H9 (cell line): ENCODE results near the gene DPH7. TPM values are rescaled to one million over a fixed set of nuclear protein-coding genes. Genes with fewer than 3 reads are reported as not detected.

Experiments used
- DNase-seq: peaks from one replicate; pipeline ENCODE4 v3.0.0-alpha.2; 2017
- H2AFZ ChIP-seq: one replicate; pipeline ENCODE4 v1.6.1; 2013; ENCODE audit warnings: mild to moderate bottlenecking, low read length, control low read depth, moderate library complexity
- H2AK5ac ChIP-seq: 2 replicates; pipeline ENCODE4 v1.6.1; 2013; ENCODE audit warnings: low read length, control low read depth, mixed read lengths; ENCODE audit not compliant: insufficient read length
- H2BK120ac ChIP-seq: one replicate; pipeline ENCODE4 v1.6.1; 2013; ENCODE audit warnings: low read depth, mild to moderate bottlenecking, low read length, control low read depth, inconsistent platforms; ENCODE audit not compliant: poor library complexity, severe bottlenecking
- H2BK12ac ChIP-seq: 2 replicates; pipeline ENCODE4 v1.6.1; 2013; ENCODE audit warnings: low read length, control low read depth, mixed read lengths, low read depth; ENCODE audit not compliant: insufficient read length
- H2BK15ac ChIP-seq: 2 replicates; pipeline ENCODE4 v1.6.1; 2013; ENCODE audit warnings: low read depth, low read length, control low read depth
- H2BK20ac ChIP-seq: one replicate; pipeline ENCODE4 v1.6.1; 2013; ENCODE audit warnings: low read depth, mild to moderate bottlenecking, low read length, control low read depth, inconsistent platforms; ENCODE audit not compliant: poor library complexity, severe bottlenecking
- H2BK5ac ChIP-seq: 2 replicates; pipeline ENCODE4 v1.6.1; 2013; ENCODE audit warnings: low read length, control low read depth, mixed read lengths; ENCODE audit not compliant: insufficient read length
- H3K14ac ChIP-seq: 2 replicates; pipeline ENCODE4 v1.6.1; 2013; ENCODE audit warnings: low read length, control low read depth; ENCODE audit not compliant: insufficient read depth
- H3K18ac ChIP-seq: 2 replicates; pipeline ENCODE4 v1.6.1; 2013; ENCODE audit warnings: low read depth, mild to moderate bottlenecking, mixed read lengths, low read length, control low read depth; ENCODE audit not compliant: insufficient read length
- H3K23ac ChIP-seq: 2 replicates; pipeline ENCODE4 v1.6.1; 2013; ENCODE audit warnings: low read length, control low read depth, mixed read lengths, low read depth; ENCODE audit not compliant: insufficient read length
- H3K23me2 ChIP-seq: 2 replicates; pipeline ENCODE4 v1.6.1; 2013; ENCODE audit warnings: low read depth, mild to moderate bottlenecking, mixed read lengths, low read length, control low read depth; ENCODE audit not compliant: insufficient read length, poor library complexity, severe bottlenecking
- H3K27ac ChIP-seq: 2 replicates; pipeline ENCODE4 v1.5.1; 2013; ENCODE audit warnings: low read length, control low read depth, mixed read lengths, low read depth; ENCODE audit not compliant: insufficient read length
- H3K27me3 ChIP-seq: 2 replicates; pipeline ENCODE4 v1.6.1; 2013; ENCODE audit warnings: low read length, control low read depth, inconsistent platforms; ENCODE audit not compliant: insufficient read depth
- H3K4ac ChIP-seq: 2 replicates; pipeline ENCODE4 v1.6.1; 2013; ENCODE audit warnings: low read depth, mild to moderate bottlenecking, control low read depth, inconsistent platforms, low read length, moderate library complexity
- H3K4me1 ChIP-seq: 2 replicates; pipeline ENCODE4 v1.6.1; 2013; ENCODE audit warnings: low read length, control low read depth, inconsistent platforms; ENCODE audit not compliant: insufficient read depth
- H3K4me2 ChIP-seq: 2 replicates; pipeline ENCODE4 v1.6.1; 2013; ENCODE audit warnings: low read length, control low read depth, mixed read lengths; ENCODE audit not compliant: insufficient read length, insufficient read depth
- H3K56ac ChIP-seq: 2 replicates; pipeline ENCODE4 v1.6.1; 2013; ENCODE audit warnings: low read depth, mild to moderate bottlenecking, mixed read lengths, low read length, control low read depth; ENCODE audit not compliant: insufficient read length
- H3K79me1 ChIP-seq: 2 replicates; pipeline ENCODE4 v1.6.1; 2013; ENCODE audit warnings: low read depth, mild to moderate bottlenecking, moderate library complexity, low read length, control low read depth, inconsistent platforms; ENCODE audit not compliant: insufficient read depth, poor library complexity, severe bottlenecking
- H3K79me2 ChIP-seq: 2 replicates; pipeline ENCODE4 v1.6.1; 2013; ENCODE audit warnings: low read length, control low read depth, inconsistent platforms; ENCODE audit not compliant: insufficient read depth
- H3K9ac ChIP-seq: 2 replicates; pipeline ENCODE4 v1.6.1; 2013; ENCODE audit warnings: low read length, control low read depth, mixed read lengths; ENCODE audit not compliant: insufficient read length; ENCODE audit errors: extremely low read depth
- H3K9me3 ChIP-seq: one replicate; pipeline ENCODE4 v1.6.1; 2013; ENCODE audit warnings: low read depth, low read length, inconsistent platforms; ENCODE audit not compliant: control insufficient read depth
- H3T11ph ChIP-seq: one replicate; pipeline ENCODE4 v1.6.1; 2013; ENCODE audit warnings: mild to moderate bottlenecking, low read length, control low read depth, inconsistent platforms
- H4K20me1 ChIP-seq: one replicate; pipeline ENCODE4 v1.6.1; 2013; ENCODE audit not compliant: control insufficient read depth, insufficient read length, insufficient read depth
- H4K5ac ChIP-seq: 2 replicates; pipeline ENCODE4 v1.6.1; 2013; ENCODE audit warnings: low read depth, mild to moderate bottlenecking, mixed read lengths, low read length, control low read depth; ENCODE audit not compliant: insufficient read length
- H4K8ac ChIP-seq: replicated peaks from 2 replicates; pipeline ENCODE4 v1.6.1; 2013; ENCODE audit warnings: low read length, control low read depth, mixed read lengths, low read depth; ENCODE audit not compliant: insufficient read length
- H4K91ac ChIP-seq: 2 replicates; pipeline ENCODE4 v1.6.1; 2013; ENCODE audit warnings: low read depth, mild to moderate bottlenecking, moderate library complexity, mixed read lengths, low read length, control low read depth; ENCODE audit not compliant: insufficient read length
- H3K27ac Mint-ChIP-seq, 3 experiments: 2 replicates in 2 of 3; 3 replicates in 1 of 3; pipeline ENCODE4 v1.8.0; 2020 to 2021; ENCODE audit warnings: mixed read lengths in 3 of 3, mild to moderate bottlenecking in 1 of 3, moderate library complexity in 1 of 3
- H3K27me3 Mint-ChIP-seq: 2 replicates; pipeline ENCODE4 v1.8.0; 2021; ENCODE audit warnings: low read depth, mild to moderate bottlenecking, moderate library complexity, mixed read lengths
- H3K36me3 Mint-ChIP-seq, 3 experiments: 2 replicates in 2 of 3; 3 replicates in 1 of 3; pipeline ENCODE4 v1.8.0; 2020 to 2021; ENCODE audit warnings: low read depth in 3 of 3, mixed read lengths in 3 of 3; ENCODE audit not compliant: insufficient read depth in 1 of 3
- H3K4me1 Mint-ChIP-seq, 2 experiments: 2 replicates each; pipeline ENCODE4 v1.8.0; 2020; ENCODE audit warnings: mixed read lengths in 2 of 2
- H3K4me3 Mint-ChIP-seq, 2 experiments: 2 replicates in 1 of 2; 3 replicates in 1 of 2; pipeline ENCODE4 v1.8.0; 2020 to 2021; ENCODE audit warnings: mild to moderate bottlenecking in 2 of 2, mixed read lengths in 2 of 2, moderate library complexity in 1 of 2
- H3K9me3 Mint-ChIP-seq, 2 experiments: 2 replicates in 1 of 2; 3 replicates in 1 of 2; pipeline ENCODE4 v1.8.0; 2020; ENCODE audit warnings: mild to moderate bottlenecking in 2 of 2, mixed read lengths in 2 of 2, moderate library complexity in 1 of 2
- CTCF ChIP-seq: fragments of 200-600 bp; sonication (generic); conservative IDR thresholded peaks from 3 replicates; pipeline ENCODE4 v1.8.0; 2021; ENCODE audit warnings: antibody characterized with exemption, mild to moderate bottlenecking
- WGBS: extraction: QIAGEN DNeasy Blood & Tissue Kit; methylation state at CpG from one replicate; pipeline ENCODE4 v1.1.7; 2013; ENCODE audit warnings: missing lambda C conversion rate, low lambda C conversion rate, mixed read lengths; ENCODE audit not compliant: insufficient read length; ENCODE audit errors: extremely low coverage; 5-methylcytosine and 5-hydroxymethylcytosine counted together
- total RNA-seq: library from RNA; stranded (reverse); gene quantifications from 2 replicates; pipeline ENCODE4 v1.2.1, GENCODE V29; 2021

DPH7 gene
- total RNA-seq, 1 experiment from 2014 or later: 51.3 TPM

GRCh38 chr9:137558127-137558526 lies 20.6 kb downstream of the DPH7 start:
- no peaks in the 10 kb centered on the region for H3K9me3 ChIP-seq
- H3K56ac ChIP-seq: no peak overlapping the region
- DNase-seq: no peak
- H3T11ph ChIP-seq: no peak overlapping the region
- no peak overlapping the region for H3K27ac ChIP-seq
- H3K79me1 ChIP-seq: no peaks in the 10 kb centered on the region
- no peak overlapping the region for H3K23ac ChIP-seq
- no peak overlapping the region for H2BK120ac ChIP-seq
- H3K4me1 ChIP-seq: no peaks in the 10 kb centered on the region
- H2AK5ac ChIP-seq: no peak overlapping the region
- H2BK15ac ChIP-seq: no peak overlapping the region
- Mint-ChIP-seq H3K27me3 (no peaks in the 10 kb centered on the region), H3K4me3 (no peak overlapping the region), H3K27ac (no peak overlapping the region), H3K36me3 (peaks cover 48 to 73% (median 68%) of the 10 kb centered on the region in 3 experiments), H3K9me3 (peaks cover 0 to 2% of the 10 kb centered on the region in 2 experiments; a peak in 1 of 5 replicates), H3K4me1 (no peaks in the 10 kb centered on the region)
- H2BK20ac ChIP-seq: no peak overlapping the region
- H3K27me3 ChIP-seq: no peaks in the 10 kb centered on the region
- no peak overlapping the region for H2AFZ ChIP-seq
- no peaks in the 10 kb centered on the region for H3K23me2 ChIP-seq
- H3K18ac ChIP-seq: no peak overlapping the region
- no peak overlapping the region for H3K9ac ChIP-seq
- no peak overlapping the region for H3K14ac ChIP-seq
- no peak overlapping the region for H3K4ac ChIP-seq
- H4K91ac ChIP-seq: no peak overlapping the region
- no peaks in the 10 kb centered on the region for H3K79me2 ChIP-seq
- H4K5ac ChIP-seq: no peak overlapping the region
- H4K8ac ChIP-seq: no peak overlapping the region
- no peak overlapping the region for H2BK12ac ChIP-seq
- WGBS: no CpG with 5 or more reads among the region's 4 CpGs
- TF ChIP-seq CTCF: no peak
- no peak overlapping the region for H2BK5ac ChIP-seq
- no peak overlapping the region for H3K4me2 ChIP-seq
- no peaks in the 10 kb centered on the region for H4K20me1 ChIP-seq
